ENCODE data around the gene EIF4H. TPM values are rescaled to one million over a fixed set of nuclear protein-coding genes. Genes with fewer than 3 reads are reported as not detected.

Gene EIF4H
- total RNA-seq, 1 experiment from 2014 or later, result 339 TPM

GRCh38 chr7:74193054-74193453, 18.9 kb downstream of the EIF4H start:
- intact Hi-C loops (cut with micrococcal nuclease), result no loop called here
- Histone ChIP-seq H3K4me3 (ENCODE audit: low read length) (no peak overlapping the region), H2AFZ (ENCODE audit: low read length) (no peak overlapping the region), H3K27ac (ENCODE audit: low read length) (no peak overlapping the region), H3K79me2 (ENCODE audit: low read length) (peaks cover 23% of the 10 kb centered on the region), H3K4me2 (ENCODE audit: low read length) (no peak overlapping the region), H4K20me1 (ENCODE audit: low read length) (peaks cover 10% of the 10 kb centered on the region), H3K9ac (ENCODE audit: low read length) (no peak overlapping the region), H3F3A (ENCODE audit: low read length, unreplicated experiment) (no peaks in the 10 kb centered on the region), H3K27me3 (ENCODE audit: low read length) (no peaks in the 10 kb centered on the region), H3K9me2 (replicated peaks; ENCODE audit: low read length) (no peaks in the 10 kb centered on the region), H3K9me3 (ENCODE audit: low read length) (no peaks in the 10 kb centered on the region), H3K4me1 (ENCODE audit: insufficient read depth, low read length) (no peaks in the 10 kb centered on the region), H3K36me3 (ENCODE audit: low read depth, low read length) (peaks cover 63% of the 10 kb centered on the region)
- ChIA-PET CTCF (no interaction called here), POLR2A (ENCODE audit: unreplicated experiment) (no interaction called here)
- ATAC-seq, result no peak
- no TSS peak for BruUV-seq (replicated peaks)
- TF ChIP-seq CTCF (conservative IDR thresholded peaks at IDR 0.05; ENCODE audit: low read depth, low read length), result no peak
- no peak for TF ChIP-seq EZH2 (IDR thresholded peaks at IDR 0.05; ENCODE audit: low read length, unreplicated experiment)
- no peak for TF ChIP-seq EZH2phosphoT487 (IDR thresholded peaks at IDR 0.05; ENCODE audit: borderline replicate concordance, low read length)
- DNase-seq, result no peak

- ChIA-PET CTCF (interaction anchor here (0.7 kb wide), 1 partner anchor 77 kb away, joined by 3 read pairs; no protein-coding TSS in a partner anchor), POLR2A (ENCODE audit: unreplicated experiment) (no interaction called here)
- peaks cover 55% of the 10 kb centered on the region for H3K36me3 ChIP-seq (ENCODE audit: low read depth, low read length)
- TF ChIP-seq EZH2phosphoT487 (IDR thresholded peaks at IDR 0.05; ENCODE audit: borderline replicate concordance, low read length) (no peak), EZH2 (IDR thresholded peaks at IDR 0.05; ENCODE audit: low read length, unreplicated experiment) (no peak), CTCF (conservative IDR thresholded peaks at IDR 0.05; ENCODE audit: low read depth, low read length) (no peak)
- intact Hi-C loops (cut with micrococcal nuclease), result no loop called here
- DNase-seq (no peak), ATAC-seq (no peak)
- no peak overlapping the region for H2AFZ ChIP-seq (ENCODE audit: low read length)
- no peak overlapping the region for H3K4me2 ChIP-seq (ENCODE audit: low read length)
- peaks cover 2% of the 10 kb centered on the region; the same call in 1 of the 2 replicates for H4K20me1 ChIP-seq (ENCODE audit: low read length)
- BruUV-seq (replicated peaks), result no TSS peak
- H3F3A ChIP-seq (ENCODE audit: low read length, unreplicated experiment), result no peaks in the 10 kb centered on the region
- peaks cover 14% of the 10 kb centered on the region for H3K79me2 ChIP-seq (ENCODE audit: low read length)
- H3K9ac ChIP-seq (ENCODE audit: low read length), result no peak overlapping the region
- no peaks in the 10 kb centered on the region for H3K4me1 ChIP-seq (ENCODE audit: insufficient read depth, low read length)
- H3K27me3 ChIP-seq (ENCODE audit: low read length), result no peaks in the 10 kb centered on the region
- H3K4me3 ChIP-seq (ENCODE audit: low read length), result no peak overlapping the region
- no peak overlapping the region for H3K27ac ChIP-seq (ENCODE audit: low read length)
- no peaks in the 10 kb centered on the region for H3K9me3 ChIP-seq (ENCODE audit: low read length)
- no peaks in the 10 kb centered on the region for H3K9me2 ChIP-seq (replicated peaks; ENCODE audit: low read length)
These were observed 19.8 kb downstream of the EIF4H start for GRCh38 chr7:74193913-74194312.

GRCh38 chr7:74194686-74195085, 20.5 kb downstream of the EIF4H start:
- peaks cover 47% of the 10 kb centered on the region for H3K36me3 ChIP-seq (ENCODE audit: low read depth, low read length)
- BruUV-seq (replicated peaks), result no TSS peak

More at GRCh38 chr7:74194686-74195085, 20.5 kb downstream of the EIF4H start:
- H3K27ac ChIP-seq (ENCODE audit: low read length), result no peak overlapping the region
- no peak for ATAC-seq
- H3K27me3 ChIP-seq (ENCODE audit: low read length), result no peaks in the 10 kb centered on the region
- H3K4me2 ChIP-seq (ENCODE audit: low read length), result no peak overlapping the region
- H3K4me3 ChIP-seq (ENCODE audit: low read length), result no peak overlapping the region
- POLR2A ChIA-PET (ENCODE audit: unreplicated experiment), result no interaction called here
- no peak overlapping the region for H2AFZ ChIP-seq (ENCODE audit: low read length)
- H3K79me2 ChIP-seq (ENCODE audit: low read length), result peaks cover 7% of the 10 kb centered on the region; the same call in 1 of the 2 replicates
- no peak for DNase-seq
- 0 out of 2 replicates have a peak, but pooled peaks cover 2% of the 10 kb centered on the region for H4K20me1 ChIP-seq (ENCODE audit: low read length)
- intact Hi-C loops (cut with micrococcal nuclease), result no loop called here
- H3F3A ChIP-seq (ENCODE audit: low read length, unreplicated experiment), result no peaks in the 10 kb centered on the region
- H3K9ac ChIP-seq (ENCODE audit: low read length), result no peak overlapping the region
- TF ChIP-seq EZH2 (IDR thresholded peaks at IDR 0.05; ENCODE audit: low read length, unreplicated experiment) (no peak), EZH2phosphoT487 (IDR thresholded peaks at IDR 0.05; ENCODE audit: borderline replicate concordance, low read length) (no peak), CTCF (conservative IDR thresholded peaks at IDR 0.05; ENCODE audit: low read depth, low read length) (no peak)
- no peaks in the 10 kb centered on the region for H3K9me3 ChIP-seq (ENCODE audit: low read length)
- H3K4me1 ChIP-seq (ENCODE audit: insufficient read depth, low read length), result 0 out of 2 replicates have a peak, but pooled peaks cover under 1% of the 10 kb centered on the region
- no peaks in the 10 kb centered on the region for H3K9me2 ChIP-seq (replicated peaks; ENCODE audit: low read length)
- CTCF ChIA-PET, result no interaction called here

Measured in PC-3 (cell line).